Endothelial cell of umbilical vein (primary cell): ENCODE data around the gene DTNA. TPM values are rescaled to one million over a fixed set of nuclear protein-coding genes. Genes with fewer than 3 reads are reported as not detected.

Experiments
- BruUV-seq: library from RNA; stranded (reverse); fragments of 400-500 nt; replicated peaks from 2 replicates; lab custom pipeline; 2021; lab: Mats Ljungman, UMichigan
- CTCF ChIA-PET: fragments of 300-600, 350-600 bp; sonication (Branson Sonifier 250); formaldehyde crosslinking; loops from one replicate; lab custom pipeline; 2021; ENCODE audit warnings: antibody characterized with exemption, inconsistent platforms; lab: Charles Lee
- POLR2A ChIA-PET: fragments of 300-600, 350-600 bp; sonication (Branson Sonifier 250); formaldehyde crosslinking; loops from one replicate; lab custom pipeline; 2021; ENCODE audit warnings: antibody characterized with exemption, inconsistent platforms; lab: Charles Lee
- DNase-seq: peaks from one replicate; pipeline ENCODE4 v3.0.0-alpha.2; 2011; ENCODE audit warnings: low read depth, low spot score
- FAIRE-seq: peaks from 2 replicates; lab custom pipeline; 2011; peaks lifted over from hg19 to GRCh38; lab: Jason Lieb, UNC
- H2AFZ ChIP-seq: 2 replicates; pipeline ENCODE4 v1.6.0; 2012; ENCODE audit warnings: low read depth, low read length, control low read depth, inconsistent platforms
- H3K27ac ChIP-seq: 2 replicates; pipeline ENCODE4 v1.5.1; 2011; ENCODE audit warnings: low read depth, mild to moderate bottlenecking, control low read depth, low read length, moderate library complexity; ENCODE audit not compliant: insufficient read depth
- H3K27me3 ChIP-seq, 2 experiments: 2 replicates each; pipeline versions ENCODE4 v1.6.0 to v1.6.1; 2011; ENCODE audit warnings: low read length in 2 of 2, mixed read lengths in 1 of 2; ENCODE audit not compliant: control insufficient read depth in 2 of 2, insufficient read depth in 2 of 2
- H3K36me3 ChIP-seq, 2 experiments: 2 replicates in 1 of 2; 3 replicates in 1 of 2; pipeline ENCODE4 v1.5.1; 2011; ENCODE audit warnings: low read length in 2 of 2, mild to moderate bottlenecking in 1 of 2, moderate library complexity in 1 of 2; ENCODE audit not compliant: control insufficient read depth in 2 of 2, insufficient read depth in 2 of 2; ENCODE audit errors: extremely low read depth in 1 of 2
- H3K4me1 ChIP-seq: 3 replicates; pipeline ENCODE4 v1.5.1; 2011; ENCODE audit warnings: mild to moderate bottlenecking, low read length; ENCODE audit not compliant: control insufficient read depth, insufficient read depth; ENCODE audit errors: extremely low read depth
- H3K4me2 ChIP-seq: 2 replicates; pipeline ENCODE4 v1.6.1; 2011; ENCODE audit warnings: low read length, control low read depth, mixed read lengths; ENCODE audit not compliant: insufficient read depth
- H3K4me3 ChIP-seq, 3 experiments: fragments of 200-600 bp in 1 of 3; sonication (generic), shearing (Covaris generic) in 1 of 3; replicated peaks in 1 of 3; 2 replicates each; pipeline ENCODE4 v1.5.1; 2011 to 2016; ENCODE audit warnings: control low read depth in 3 of 3, low read length in 3 of 3, mild to moderate bottlenecking in 2 of 3, inconsistent platforms in 1 of 3, low read depth in 1 of 3, moderate library complexity in 1 of 3; ENCODE audit not compliant: insufficient read depth in 1 of 3
- H3K79me2 ChIP-seq: 2 replicates; pipeline ENCODE4 v1.6.0; 2012; ENCODE audit warnings: low read length, inconsistent platforms; ENCODE audit not compliant: control insufficient read depth, insufficient read depth
- H3K9ac ChIP-seq: replicated peaks from 2 replicates; pipeline ENCODE3; 2011; ENCODE audit warnings: low read length, control low read depth; ENCODE audit not compliant: insufficient read depth; ENCODE audit errors: extremely low read depth
- H3K9me1 ChIP-seq: replicated peaks from 3 replicates; pipeline ENCODE4 v1.6.0; 2011; ENCODE audit warnings: mild to moderate bottlenecking, low read length; ENCODE audit not compliant: control insufficient read depth, insufficient read depth; ENCODE audit errors: extremely low read depth
- H3K9me3 ChIP-seq: replicated peaks from 2 replicates; pipeline ENCODE4 v1.5.1; 2012; ENCODE audit warnings: low read length, inconsistent platforms; ENCODE audit not compliant: control insufficient read depth, insufficient read depth
- H4K20me1 ChIP-seq: replicated peaks from 2 replicates; pipeline ENCODE3; 2011; ENCODE audit warnings: mild to moderate bottlenecking, low read length; ENCODE audit not compliant: control insufficient read depth, insufficient read depth; ENCODE audit errors: extremely low read depth
- CTCF ChIP-seq, 2 donors: IDR thresholded peaks; 1 replicate in 1 of 2; 2 replicates in 1 of 2; pipeline ENCODE4 v1.5.1; 2011; ENCODE audit warnings: low read length in 2 of 2, mild to moderate bottlenecking in 2 of 2, moderate library complexity in 2 of 2, control low read depth in 1 of 2, inconsistent platforms in 1 of 2, low read depth in 1 of 2; ENCODE audit not compliant: insufficient read depth in 1 of 2; ENCODE audit errors: extremely low read depth in 1 of 2
- EZH2 ChIP-seq: IDR thresholded peaks from 2 replicates; pipeline ENCODE4 v1.6.1; 2012; ENCODE audit warnings: borderline replicate concordance, low read depth, mild to moderate bottlenecking, moderate library complexity, low read length, inconsistent platforms; ENCODE audit not compliant: severe bottlenecking
- FOS ChIP-seq: IDR thresholded peaks from 2 replicates; pipeline ENCODE4 v1.6.1; 2011; ENCODE audit warnings: mild to moderate bottlenecking, low read length, moderate library complexity, borderline replicate concordance; ENCODE audit not compliant: insufficient read depth
- GATA2 ChIP-seq: IDR thresholded peaks from 2 replicates; pipeline ENCODE4 v1.7.0; 2011; ENCODE audit warnings: low read depth, mild to moderate bottlenecking, moderate library complexity, mixed read lengths, low read length; ENCODE audit not compliant: insufficient read length, insufficient read depth
- JUN ChIP-seq: IDR thresholded peaks from 2 replicates; pipeline ENCODE4 v1.6.1; 2011; ENCODE audit warnings: borderline replicate concordance, low read depth; ENCODE audit not compliant: insufficient read length, insufficient read depth
- MAX ChIP-seq: IDR thresholded peaks from 2 replicates; pipeline ENCODE4 v1.6.1; 2011; ENCODE audit not compliant: insufficient read depth, insufficient read length
- MYC ChIP-seq: IDR thresholded peaks from one replicate; pipeline ENCODE4 v1.6.1; 2011; ENCODE audit warnings: mild to moderate bottlenecking, low read depth, low read length
- POLR2A ChIP-seq: IDR thresholded peaks from 2 replicates; pipeline ENCODE4 v1.6.1; 2012; ENCODE audit warnings: low read depth, mild to moderate bottlenecking, control low read depth, low read length
- POLR2AphosphoS5 ChIP-seq: IDR thresholded peaks from 2 replicates; pipeline ENCODE4 v1.6.1; 2012; ENCODE audit warnings: low read depth, mild to moderate bottlenecking, control low read depth, low read length, moderate library complexity; ENCODE audit not compliant: insufficient read depth
- dilution Hi-C: fragments of 300-500 bp; cut with MboI; formaldehyde crosslinking; loops from one replicate; pipeline ENCODE4 v1.15.0; 2019; ENCODE audit warnings: low sequenced_read_pairs; ENCODE audit not compliant: extremely low pct_ligation_motif_present
- intact Hi-C: fragments of 100-400 bp; cut with micrococcal nuclease; formaldehyde crosslinking; loops from one replicate; pipeline ENCODE4 v1.10.0; 2022
- polyA plus RNA-seq, 4 experiments: library from polyadenylated mRNA; depleted of rRNA in 3 of 4; stranded (reverse) in 3 of 4; unstranded in 1 of 4; fragments of >200 nt; gene quantifications; 2 replicates each; pipeline versions ENCODE4 v1.2.1 to v1.2.3, GENCODE V29; 2011 to 2012; ENCODE audit warnings: missing spikeins in 1 of 4
- total RNA-seq: library from RNA; stranded (reverse); gene quantifications from 2 replicates; pipeline ENCODE4 v1.2.3, GENCODE V29; 2021

DTNA gene
- total and polyA plus RNA-seq, 2 donors (not counting 3 experiments of a cell fraction or from before 2014, with no cell fraction given): 6.6 to 15.3 TPM

GRCh38 chr18:34707670-34708069, 2.4 kb upstream of the DTNA start:
- peaks cover 25% of the 10 kb centered on the region for H3K4me1 ChIP-seq
- intact Hi-C loops: loop anchor here (1.0 to 2.0 kb wide), 2 partner anchors 47 to 214 kb away; no protein-coding TSS in a partner anchor
- no peaks in the 10 kb centered on the region for H4K20me1 ChIP-seq
- FAIRE-seq (peak; percentile 85), DNase-seq (peak; percentile 92)
- H3K36me3 ChIP-seq: no peaks in the 10 kb centered on the region
- no peaks in the 10 kb centered on the region for H3K27me3 ChIP-seq
- H3K79me2 ChIP-seq: no peaks in the 10 kb centered on the region
- POLR2A ChIA-PET: no interaction called here
- no TSS peak for BruUV-seq
- CTCF ChIA-PET: interaction anchor here (0.8 to 5.0 kb wide), 5 partner anchors 12 to 299 kb away, joined by 3 to 61 read pairs (median 5); no protein-coding TSS in a partner anchor
- TF ChIP-seq JUN: peak; percentile 82
- TF ChIP-seq POLR2AphosphoS5: no peak
- TF ChIP-seq FOS: peak; percentile 94
- H3K4me3 ChIP-seq: peak overlapping the region in 1 of 3 experiments; percentile 32
- H3K9me1 ChIP-seq: no peaks in the 10 kb centered on the region
- H2AFZ ChIP-seq: peak overlapping the region; percentile 66
- peak overlapping the region; percentile 52 for H3K27ac ChIP-seq
- dilution Hi-C loops: no loop called here
- peak overlapping the region; percentile 45 for H3K9ac ChIP-seq
- peak overlapping the region; percentile 87 for H3K4me2 ChIP-seq
- no peaks in the 10 kb centered on the region for H3K9me3 ChIP-seq

GRCh38 chr18:34709104-34709503, 994 bp upstream of the DTNA start:
- BruUV-seq: no TSS peak
- Histone ChIP-seq H3K4me2 (no peak overlapping the region), H3K9me3 (no peaks in the 10 kb centered on the region), H4K20me1 (no peaks in the 10 kb centered on the region), H3K4me3 (no peak overlapping the region), H3K4me1 (peaks cover 25% of the 10 kb centered on the region), H3K27me3 (no peaks in the 10 kb centered on the region), H3K27ac (no peak overlapping the region), H3K36me3 (no peaks in the 10 kb centered on the region), H3K9ac (no peak overlapping the region), H2AFZ (no peak overlapping the region), H3K9me1 (no peaks in the 10 kb centered on the region), H3K79me2 (no peaks in the 10 kb centered on the region)
- intact Hi-C loops (no loop called here), dilution Hi-C loops (no loop called here)
- POLR2A ChIA-PET: no interaction called here
- no peak for FAIRE-seq
- DNase-seq: no peak
- no peak for TF ChIP-seq POLR2A
- no peak for TF ChIP-seq CTCF (IDR thresholded peaks at IDR 0.05; ENCODE audit: extremely low read depth in 1 of 2, insufficient read depth in 1 of 2, low read depth in 1 of 2, low read length in 2 of 2)
- no peak for TF ChIP-seq JUN
- no peak for TF ChIP-seq EZH2
- TF ChIP-seq POLR2AphosphoS5: no peak
- TF ChIP-seq FOS: no peak
- TF ChIP-seq MYC: no peak
- TF ChIP-seq GATA2: no peak
- TF ChIP-seq MAX: no peak
- CTCF ChIA-PET: interaction anchor here (5.0 kb wide), 1 partner anchor 48 kb away, joined by 61 read pairs; no protein-coding TSS in a partner anchor
